ENCODE data around the gene LMF2.
A peak's percentile ranks its signal among the peaks of the same experiment; 100 is the strongest.
"Not testable (repeated sequence)": the region's sequence is repeated elsewhere in the genome, so short reads cannot be mapped to it uniquely, and the experiment has no call there.

LMF2 gene

GRCh38 chr22:50535113-50535512, 27.6 kb upstream of the LMF2 start:
- TF ChIP-seq, protein P1, sequence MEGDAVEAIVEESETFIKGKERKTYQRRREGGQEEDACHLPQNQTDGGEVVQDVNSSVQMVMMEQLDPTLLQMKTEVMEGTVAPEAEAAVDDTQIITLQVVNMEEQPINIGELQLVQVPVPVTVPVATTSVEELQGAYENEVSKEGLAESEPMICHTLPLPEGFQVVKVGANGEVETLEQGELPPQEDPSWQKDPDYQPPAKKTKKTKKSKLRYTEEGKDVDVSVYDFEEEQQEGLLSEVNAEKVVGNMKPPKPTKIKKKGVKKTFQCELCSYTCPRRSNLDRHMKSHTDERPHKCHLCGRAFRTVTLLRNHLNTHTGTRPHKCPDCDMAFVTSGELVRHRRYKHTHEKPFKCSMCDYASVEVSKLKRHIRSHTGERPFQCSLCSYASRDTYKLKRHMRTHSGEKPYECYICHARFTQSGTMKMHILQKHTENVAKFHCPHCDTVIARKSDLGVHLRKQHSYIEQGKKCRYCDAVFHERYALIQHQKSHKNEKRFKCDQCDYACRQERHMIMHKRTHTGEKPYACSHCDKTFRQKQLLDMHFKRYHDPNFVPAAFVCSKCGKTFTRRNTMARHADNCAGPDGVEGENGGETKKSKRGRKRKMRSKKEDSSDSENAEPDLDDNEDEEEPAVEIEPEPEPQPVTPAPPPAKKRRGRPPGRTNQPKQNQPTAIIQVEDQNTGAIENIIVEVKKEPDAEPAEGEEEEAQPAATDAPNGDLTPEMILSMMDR (IDR thresholded peaks at IDR 0.05; ENCODE audit: control insufficient read depth, insufficient read depth, low read depth, low read length, missing control alignments), result no peak
- H3K4me3 ChIP-seq (ENCODE audit: control insufficient read depth, low read depth, low read length), result no peak overlapping the region
- no peak for DNase-seq (ENCODE audit: low read depth)

DNA sequence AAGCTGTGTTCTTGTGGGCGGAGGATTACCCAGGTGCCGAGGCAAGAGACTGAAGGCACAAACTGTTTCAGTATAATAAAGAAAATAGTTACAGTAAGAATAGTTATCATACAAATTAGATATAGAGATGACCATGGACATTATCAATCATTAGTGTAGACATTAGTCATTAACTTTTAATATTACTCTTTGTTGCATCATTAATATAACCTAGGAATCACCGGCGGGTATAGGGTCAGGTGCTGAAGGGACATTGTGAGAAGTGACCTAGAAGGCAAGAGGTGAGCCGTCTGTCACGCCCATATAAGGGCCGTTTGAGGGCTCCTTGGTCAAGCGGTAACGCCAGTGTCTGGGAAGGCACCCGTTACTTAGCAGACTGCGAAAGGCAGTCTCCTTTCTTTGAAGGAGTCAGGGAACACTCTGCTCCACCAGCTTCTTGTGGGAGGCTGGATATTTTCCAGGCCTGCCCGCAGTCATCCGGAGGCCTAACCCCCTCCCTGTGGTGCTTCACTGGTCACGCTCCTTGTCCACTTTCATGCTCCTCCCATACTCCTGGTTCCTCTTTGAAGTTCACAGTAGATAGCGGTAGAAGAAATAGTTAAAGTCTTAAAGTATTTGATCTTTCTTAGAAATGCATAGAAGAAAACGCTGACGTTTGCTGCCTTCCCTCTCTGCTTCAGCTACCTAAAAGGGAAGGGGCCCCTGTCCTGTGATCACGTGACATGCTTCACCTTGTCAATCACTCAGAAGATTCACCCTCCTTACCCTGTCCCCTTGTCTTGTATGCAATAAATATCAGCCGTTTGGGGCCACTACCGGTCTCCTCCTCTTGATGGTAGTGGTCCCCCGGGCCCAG, 26.6 kb upstream of the LMF2 start:
- DNase-seq (ENCODE audit: low read depth); H3K4me3 ChIP-seq (ENCODE audit: control insufficient read depth, low read depth, low read length): not testable (repeated sequence)

DNA sequence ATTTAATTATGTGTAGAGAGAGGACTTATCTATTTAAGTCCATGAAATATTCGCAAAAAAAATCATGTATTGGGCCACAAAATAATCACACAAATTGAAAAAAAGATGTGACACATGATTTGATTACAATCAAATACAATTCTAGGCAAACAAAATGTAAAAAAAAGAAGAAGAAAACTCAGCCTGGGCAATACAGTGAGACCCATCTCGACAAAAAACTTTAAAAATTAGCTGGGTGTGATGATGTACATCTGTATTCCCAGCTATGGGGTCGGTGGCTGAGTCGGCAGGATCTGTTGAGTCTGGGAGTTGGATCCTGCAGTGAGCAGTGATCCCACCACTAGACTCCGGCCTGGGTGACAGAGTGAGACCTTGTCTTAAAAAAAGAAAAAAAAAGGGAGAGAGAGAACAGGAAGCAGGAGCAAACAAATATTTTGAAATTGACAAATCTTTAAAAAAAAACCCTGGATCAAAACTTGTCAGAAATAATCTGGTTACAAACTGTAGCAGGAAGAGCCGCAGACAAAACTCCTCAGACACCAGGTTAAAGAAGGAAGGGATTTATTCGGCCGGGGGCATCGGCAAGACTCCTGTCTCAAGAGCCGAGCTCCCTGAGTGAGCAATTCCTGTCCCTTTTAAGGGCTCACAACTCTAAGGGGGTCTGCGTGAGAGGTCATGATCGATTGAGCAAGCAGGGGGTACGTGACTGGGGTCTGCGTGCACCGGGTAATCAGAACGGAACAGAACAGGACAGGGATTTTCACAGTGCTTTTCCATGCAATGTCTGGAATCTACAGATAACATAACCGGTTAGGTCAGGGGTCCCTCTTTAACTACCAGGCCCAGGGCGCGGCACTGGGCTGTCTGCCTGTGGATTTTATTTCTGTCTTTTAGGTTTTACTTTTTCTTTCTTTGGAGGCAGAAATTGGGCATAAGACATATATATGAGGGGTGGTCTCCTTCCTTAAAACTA, 25.6 kb upstream of the LMF2 start:
- TF ChIP-seq, protein P1 (IDR thresholded peaks at IDR 0.05; ENCODE audit: control insufficient read depth, insufficient read depth, low read depth, low read length, missing control alignments), result no peak
- DNase-seq (ENCODE audit: low read depth), result no peak
- no peak overlapping the region for H3K4me3 ChIP-seq (ENCODE audit: control insufficient read depth, low read depth, low read length)

- TF ChIP-seq, protein P1 (IDR thresholded peaks at IDR 0.05; ENCODE audit: control insufficient read depth, insufficient read depth, low read depth, low read length, missing control alignments), result no peak
- peak overlapping the region; percentile 52 for H3K4me3 ChIP-seq (ENCODE audit: control insufficient read depth, low read depth, low read length)
- DNase-seq (ENCODE audit: low read depth), result no peak
Measured at GRCh38 chr22:50531962-50532674, 24.6 kb upstream of the LMF2 start.

GRCh38 chr22:50531546-50531961, 24.1 kb upstream of the LMF2 start:
- H3K4me3 ChIP-seq (ENCODE audit: control insufficient read depth, low read depth, low read length), result peak overlapping the region; percentile 52
- DNase-seq (ENCODE audit: low read depth), result no peak
- TF ChIP-seq, protein P1 (IDR thresholded peaks at IDR 0.05; ENCODE audit: control insufficient read depth, insufficient read depth, low read depth, low read length, missing control alignments), result no peak

DNA sequence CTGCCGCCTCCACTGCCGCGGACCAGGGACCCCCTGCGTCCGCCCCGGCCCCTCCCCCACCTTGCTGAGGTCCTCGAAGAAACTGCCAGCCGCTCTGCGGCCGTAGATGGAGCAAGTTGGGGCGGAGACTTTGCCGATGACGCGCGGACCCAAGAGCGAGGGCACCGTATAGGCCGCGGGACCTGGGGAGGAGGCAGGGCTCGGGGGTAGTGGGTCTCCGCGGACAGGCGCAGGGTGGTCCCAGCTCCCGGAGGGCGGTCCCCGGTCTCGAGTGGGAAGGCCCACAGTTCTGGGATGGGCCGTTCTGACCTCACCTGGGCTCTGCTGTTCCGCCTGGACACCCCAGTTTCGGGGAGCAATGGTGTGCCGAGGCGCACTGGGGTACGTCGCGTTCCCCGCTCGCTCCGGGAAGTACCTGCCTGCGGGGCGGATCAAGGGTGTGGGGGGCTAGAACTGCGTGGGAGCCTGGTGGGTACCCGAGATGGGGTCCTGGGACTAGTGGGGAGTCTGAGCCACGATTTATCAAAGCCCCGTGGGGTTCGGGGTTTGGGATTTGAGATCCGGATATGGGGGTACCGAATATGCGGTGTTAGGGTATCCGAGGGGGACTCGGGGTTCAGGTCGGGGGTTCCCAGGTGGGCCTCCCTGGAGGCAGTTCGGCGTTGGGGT, 23.5 kb upstream of the LMF2 start:
- peak; percentile 35 for DNase-seq (ENCODE audit: low read depth)
- peak overlapping the region; percentile 52 for H3K4me3 ChIP-seq (ENCODE audit: control insufficient read depth, low read depth, low read length)
- TF ChIP-seq, protein P1 (IDR thresholded peaks at IDR 0.05; ENCODE audit: control insufficient read depth, insufficient read depth, low read depth, low read length, missing control alignments), result no peak
